Urinary bladder (tissue), 4 donors: Measurements from ENCODE around the gene TNS2. TPM values are rescaled to one million over a fixed set of nuclear protein-coding genes. Genes with fewer than 3 reads are reported as not detected.
"Not testable (repeated sequence)": the region's sequence is repeated elsewhere in the genome, so short reads cannot be mapped to it uniquely, and the experiment has no call there.

Source experiments
- DNase-seq: peaks from one replicate; pipeline ENCODE4 v3.0.0-alpha.2; 2015; ENCODE audit errors: extremely low spot score
- H3K27ac ChIP-seq: one replicate; pipeline ENCODE4 v1.5.1; 2013; ENCODE audit warnings: low read depth, mild to moderate bottlenecking, moderate library complexity
- H3K36me3 ChIP-seq: one replicate; pipeline ENCODE4 v1.6.1; 2013; ENCODE audit warnings: mild to moderate bottlenecking, moderate library complexity; ENCODE audit not compliant: insufficient read depth
- H3K4me1 ChIP-seq: one replicate; pipeline ENCODE4 v1.6.1; 2013; ENCODE audit warnings: mild to moderate bottlenecking, moderate library complexity; ENCODE audit not compliant: insufficient read depth
- H3K4me3 ChIP-seq: one replicate; pipeline ENCODE4 v1.5.1; 2013; ENCODE audit warnings: low read depth, low read length
- whole genome bisulfite sequencing: extraction: QIAGEN DNeasy Blood & Tissue Kit; methylation state at CpG from one replicate; pipeline ENCODE4 v1.1.7; 2013; 5-methylcytosine and 5-hydroxymethylcytosine counted together
- polyA plus RNA-seq: library from polyadenylated mRNA; stranded (reverse); fragments of 200-250 nt; gene quantifications from one replicate; pipeline ENCODE4 v1.2.3, GENCODE V29; 2013
- total RNA-seq: library from RNA; depleted of rRNA; stranded (reverse); fragments of >200 nt; gene quantifications from one replicate; pipeline ENCODE4 v1.2.3, GENCODE V29; 2014
- donor health status: healthy with polysubstance abuse.
- donor health status: healthy.

The TNS2 gene
- total and polyA plus RNA-seq, 2 donors: 57.9 to 178 TPM

DNA sequence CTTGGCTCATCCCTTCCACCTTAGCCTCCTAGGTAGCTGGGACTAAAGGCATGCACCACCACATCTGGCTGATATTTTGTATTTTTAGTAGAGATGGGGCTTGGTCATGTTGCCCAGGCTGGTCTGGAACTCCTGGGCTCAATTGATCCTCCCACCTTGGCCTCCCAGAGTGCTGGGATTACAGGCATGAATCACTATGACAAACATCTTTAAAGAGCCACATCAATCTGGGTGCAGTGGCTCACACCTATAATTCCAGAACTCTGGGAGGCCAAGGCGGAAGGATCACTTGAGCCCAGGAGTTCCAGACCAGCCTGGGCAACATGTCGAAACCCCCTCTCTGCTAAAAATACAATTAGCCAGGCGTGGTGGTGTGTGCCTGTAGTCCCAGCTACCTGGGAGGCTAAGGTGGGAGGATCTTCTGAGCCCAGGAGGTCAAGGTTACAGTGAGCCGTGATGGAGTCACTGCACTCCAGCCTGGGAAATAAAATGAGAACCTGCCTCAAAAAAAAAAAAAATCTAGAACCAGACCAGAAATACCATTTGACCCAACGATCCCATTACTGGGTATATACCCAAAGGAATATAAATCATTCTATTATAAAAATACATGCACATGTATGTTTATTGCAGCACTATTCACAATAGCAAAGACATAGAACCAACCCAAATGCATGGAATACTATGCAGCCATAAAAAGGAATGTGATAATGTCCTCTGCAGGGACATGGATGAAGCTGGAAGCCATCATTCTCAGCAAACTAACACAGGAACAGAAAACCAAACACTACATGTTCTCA is 45.1 kb downstream of the TNS2 start:
- not testable (repeated sequence) for H3K27ac ChIP-seq, DNase-seq, H3K4me3 ChIP-seq, H3K4me1 ChIP-seq, H3K36me3 ChIP-seq
- WGBS: 93% methylated on average over 5 of the region's 5 CpGs

DNA sequence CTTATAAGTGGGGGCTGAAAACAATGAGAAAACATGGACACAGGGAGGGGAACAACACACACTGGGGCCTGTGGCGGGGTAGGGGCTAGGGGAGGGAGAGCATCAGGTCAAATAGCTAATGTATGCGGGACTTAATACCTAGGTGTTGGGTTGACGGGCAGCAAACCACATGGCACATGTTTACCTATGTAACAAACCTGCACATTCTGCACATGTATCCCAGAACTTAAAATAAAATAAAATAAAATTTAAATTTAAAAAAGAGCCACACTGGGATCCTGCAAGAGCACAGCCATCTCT is 45.7 kb downstream of the TNS2 start:
- not testable (repeated sequence) for H3K27ac ChIP-seq, H3K4me1 ChIP-seq, DNase-seq, H3K4me3 ChIP-seq, H3K36me3 ChIP-seq
- 96% methylated on average over 3 of the region's 3 CpGs for WGBS

DNA sequence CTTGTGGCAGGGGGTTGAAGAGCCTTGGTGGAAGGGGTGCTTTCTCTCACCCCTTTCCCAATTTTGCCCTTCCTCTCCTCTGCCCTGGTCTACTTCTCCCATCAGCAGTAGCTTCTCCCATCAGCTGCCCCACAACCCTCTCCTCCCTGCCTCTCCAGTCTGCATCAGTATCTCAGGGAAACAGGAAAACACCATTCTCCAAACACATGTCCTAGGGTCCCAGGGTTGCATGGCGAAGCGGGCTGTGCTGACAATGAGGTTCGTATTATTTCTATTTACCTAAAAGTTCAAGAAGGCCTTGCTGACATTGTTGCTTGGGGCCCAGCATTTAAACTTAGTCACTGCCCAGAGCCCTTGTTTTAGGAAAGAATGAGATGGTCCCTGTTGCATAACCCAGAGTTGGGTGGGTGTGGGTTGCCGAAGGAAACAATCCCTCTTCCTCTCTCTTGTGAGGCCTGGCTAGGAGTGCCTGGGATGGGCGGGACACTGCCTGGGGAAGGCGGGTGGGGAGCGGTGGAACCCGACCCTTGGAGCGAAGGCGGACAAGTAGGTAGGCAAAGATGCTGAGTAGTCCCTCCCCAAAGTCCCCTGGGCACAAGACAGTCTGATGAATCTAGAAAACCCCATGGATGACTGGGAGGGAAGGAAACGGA is 46.4 kb downstream of the TNS2 start:
- no peaks in the 10 kb centered on the region for H3K4me1 ChIP-seq
- peak overlapping the region; percentile 48 for H3K27ac ChIP-seq
- no peak for DNase-seq
- peak overlapping the region; percentile 55 for H3K4me3 ChIP-seq
- H3K36me3 ChIP-seq: no peaks in the 10 kb centered on the region
- 42% methylated on average over 11 of the region's 11 CpGs for WGBS

DNA sequence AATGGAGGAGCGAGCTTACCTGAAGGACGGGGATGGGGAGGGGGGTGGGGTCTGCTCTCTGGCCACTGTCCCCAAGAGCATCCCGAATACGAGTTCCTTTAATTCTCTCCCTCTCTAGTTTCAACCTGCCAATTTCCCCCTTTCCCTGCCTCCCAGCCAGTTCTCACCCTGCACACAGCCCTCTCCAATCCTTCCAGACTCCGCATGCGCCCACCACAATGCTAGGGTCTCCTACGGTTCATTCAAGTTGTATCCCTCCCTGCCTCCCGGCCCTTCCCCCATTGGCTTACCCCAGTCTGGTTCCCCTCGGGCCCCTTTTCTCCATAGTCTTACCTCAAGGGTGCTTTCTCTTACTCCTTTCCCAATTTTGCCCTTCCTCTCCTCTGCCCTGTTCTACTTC is 46.9 kb downstream of the TNS2 start:
- Histone ChIP-seq H3K4me3 (peak overlapping the region; percentile 55), H3K27ac (peak overlapping the region; percentile 84), H3K36me3 (no peaks in the 10 kb centered on the region), H3K4me1 (no peaks in the 10 kb centered on the region)
- DNase-seq: no peak
- 36% methylated on average over 9 of the region's 9 CpGs for WGBS

DNA sequence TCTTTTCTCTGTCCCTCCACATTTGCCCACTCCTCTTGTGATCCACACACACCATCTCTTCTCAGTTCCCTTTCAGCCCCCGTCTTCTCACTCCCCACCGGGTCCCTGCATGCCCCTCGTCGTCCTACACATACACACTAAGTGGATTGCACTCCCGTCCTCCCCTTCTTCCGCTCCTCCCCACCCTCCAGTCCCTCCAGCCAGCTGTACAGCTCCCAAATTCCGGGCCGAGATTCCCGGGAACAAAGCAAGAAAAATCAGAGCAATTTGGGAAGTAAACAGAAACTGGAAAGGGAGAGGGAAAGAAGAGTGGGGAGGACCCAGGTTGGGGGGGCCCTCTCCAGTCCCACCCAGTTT is 47.3 kb downstream of the TNS2 start:
- Histone ChIP-seq H3K4me3 (peak overlapping the region; percentile 55), H3K36me3 (no peaks in the 10 kb centered on the region), H3K4me1 (no peaks in the 10 kb centered on the region), H3K27ac (peak overlapping the region; percentile 84)
- 2% methylated on average over 9 of the region's 9 CpGs for WGBS
- no peak for DNase-seq

DNA sequence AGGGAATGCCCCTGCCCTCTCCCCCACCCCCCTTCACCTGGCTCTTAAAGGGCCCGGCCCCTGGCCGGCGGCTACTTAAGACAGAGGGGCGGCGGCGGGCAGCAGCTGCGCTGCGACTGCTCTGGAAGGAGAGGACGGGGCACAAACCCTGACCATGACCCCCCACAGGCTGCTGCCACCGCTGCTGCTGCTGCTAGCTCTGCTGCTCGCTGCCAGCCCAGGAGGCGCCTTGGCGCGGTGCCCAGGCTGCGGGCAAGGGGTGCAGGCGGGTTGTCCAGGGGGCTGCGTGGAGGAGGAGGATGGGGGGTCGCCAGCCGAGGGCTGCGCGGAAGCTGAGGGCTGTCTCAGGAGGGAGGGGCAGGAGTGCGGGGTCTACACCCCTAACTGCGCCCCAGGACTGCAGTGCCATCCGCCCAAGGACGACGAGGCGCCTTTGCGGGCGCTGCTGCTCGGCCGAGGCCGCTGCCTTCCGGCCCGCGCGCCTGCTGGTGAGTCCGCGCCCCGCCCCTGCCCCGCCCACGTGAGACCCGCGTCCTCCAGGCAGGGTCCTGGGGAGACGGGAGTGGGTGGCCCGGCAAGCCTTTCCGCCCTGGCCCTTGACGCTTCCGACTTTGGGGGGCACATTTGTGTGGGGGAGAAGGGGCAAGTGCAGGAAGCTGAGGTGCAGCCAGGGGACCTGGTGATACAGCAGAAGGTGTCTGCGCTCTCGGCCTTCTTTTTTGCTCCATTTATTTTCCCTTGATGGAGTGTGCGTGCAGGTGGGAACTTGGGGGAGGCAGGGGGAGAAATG is 47.9 kb downstream of the TNS2 start, which contains the start of gene IGFBP6:
Gene IGFBP6, plus strand, starts transcription at position 104 of the 790 bp plus-strand sequence. Its CDS starts 51 bp downstream, at position 155.
- peak within 1 kb of the TSS; percentile 55 for H3K4me3 ChIP-seq
- WGBS: 2% methylated on average over 51 of the region's 51 CpGs
- H3K27ac ChIP-seq: peak within 1 kb of the TSS; percentile 84
- no peaks in the 10 kb centered on the region for H3K4me1 ChIP-seq
- no peaks in the 10 kb centered on the region for H3K36me3 ChIP-seq
- DNase-seq: no peak

DNA sequence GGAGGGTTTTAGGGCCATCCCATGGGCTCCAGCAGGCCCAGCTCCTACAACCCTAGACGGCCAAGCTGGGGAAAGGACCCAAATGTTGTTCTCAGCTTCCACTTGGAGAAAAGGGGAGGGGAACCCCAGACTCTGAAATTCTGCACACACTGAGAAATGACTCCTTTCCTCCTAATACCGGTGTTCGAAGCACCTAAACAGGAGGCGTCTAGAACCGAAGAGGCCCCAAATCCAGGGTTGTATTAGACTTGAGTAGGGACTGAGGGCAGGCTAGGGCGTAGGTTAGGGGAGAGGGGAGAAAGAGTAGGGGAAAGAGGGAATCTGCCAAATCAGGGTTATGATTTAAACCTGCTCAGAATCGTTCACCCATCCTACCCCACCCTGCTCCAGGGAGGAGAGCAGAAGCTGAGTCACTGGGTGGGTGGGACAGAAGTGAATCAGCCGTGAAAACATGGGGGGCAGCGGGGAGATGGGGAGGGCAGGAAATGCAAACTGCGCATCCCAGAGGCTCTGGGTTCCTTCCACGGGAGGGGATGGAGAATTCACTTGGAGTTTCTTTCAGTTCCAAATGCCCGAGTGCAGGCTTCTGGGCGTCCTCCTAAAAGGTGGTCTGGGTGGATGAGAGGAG is 48.6 kb downstream of the TNS2 start:
- no peak for DNase-seq
- Histone ChIP-seq H3K4me3 (peak overlapping the region; percentile 55), H3K27ac (peak overlapping the region; percentile 84), H3K36me3 (no peaks in the 10 kb centered on the region), H3K4me1 (no peaks in the 10 kb centered on the region)
- WGBS: 38% methylated on average over 13 of the region's 13 CpGs

DNA sequence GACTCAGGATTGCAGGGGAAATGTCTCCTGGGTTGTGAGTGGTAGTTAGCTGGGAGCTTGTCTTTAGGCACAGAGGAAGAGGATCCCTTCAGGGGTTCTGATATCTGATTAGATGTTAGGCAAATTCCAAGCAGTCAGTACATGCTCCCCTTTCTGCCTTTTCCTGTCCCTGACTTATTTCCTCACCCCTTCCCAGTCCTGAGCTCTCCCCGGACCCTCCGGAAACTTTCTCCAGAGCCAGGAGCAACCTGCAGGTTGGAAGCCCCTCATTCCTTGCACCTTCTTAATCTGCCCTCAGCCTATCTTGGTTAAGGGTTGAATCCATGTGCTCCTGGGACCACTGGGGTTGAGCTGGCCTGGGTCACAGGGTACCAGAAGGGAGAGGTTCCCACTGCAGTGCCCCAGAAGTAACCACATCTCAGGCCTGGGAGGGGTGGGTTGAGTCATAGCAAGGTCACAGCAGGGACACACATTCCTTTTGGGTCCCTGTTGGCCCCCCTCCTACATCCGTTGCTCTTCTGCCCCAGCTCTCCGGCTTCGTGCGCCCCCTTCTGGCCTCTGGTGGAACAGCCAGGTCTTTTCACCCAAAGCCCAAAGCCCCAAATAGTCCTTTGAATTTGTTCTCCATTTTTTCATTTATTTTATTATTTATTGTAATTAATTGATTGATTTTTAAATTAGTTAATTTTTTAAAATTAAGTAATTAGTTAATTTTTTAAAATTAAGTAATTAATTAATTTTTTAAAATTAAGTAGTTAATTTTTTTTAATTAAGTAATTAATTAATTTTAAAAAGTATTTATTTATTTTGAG is 49.4 kb downstream of the TNS2 start:
- 15% methylated on average over 6 of the region's 6 CpGs for WGBS
- DNase-seq: peak; percentile 76

DNA sequence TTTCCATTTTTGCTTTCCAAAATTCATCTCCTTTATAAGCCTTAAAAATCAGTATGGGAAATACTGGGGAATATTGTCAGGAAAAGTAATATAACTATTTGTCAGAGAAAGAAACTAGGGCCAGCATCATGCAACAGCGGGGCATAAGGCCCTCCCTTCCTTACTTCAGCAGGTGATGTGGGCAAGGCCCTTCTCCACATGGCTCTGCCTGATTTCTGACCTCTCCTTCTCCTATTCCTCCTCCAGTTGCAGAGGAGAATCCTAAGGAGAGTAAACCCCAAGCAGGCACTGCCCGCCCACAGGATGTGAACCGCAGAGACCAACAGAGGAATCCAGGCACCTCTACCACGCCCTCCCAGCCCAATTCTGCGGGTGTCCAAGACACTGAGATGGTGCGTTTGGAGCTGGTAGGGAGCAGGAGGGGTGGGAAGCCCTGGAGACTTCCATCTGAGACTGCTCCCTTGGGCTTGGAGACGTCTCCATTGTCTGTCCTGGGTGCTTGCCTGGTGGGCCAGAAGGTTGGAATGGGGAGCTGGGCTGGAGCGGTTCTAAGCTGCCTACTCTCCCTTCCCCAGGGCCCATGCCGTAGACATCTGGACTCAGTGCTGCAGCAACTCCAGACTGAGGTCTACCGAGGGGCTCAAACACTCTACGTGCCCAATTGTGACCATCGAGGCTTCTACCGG is 50.7 kb downstream of the TNS2 start:
- H3K27ac ChIP-seq: no peak overlapping the region
- no peak overlapping the region for H3K4me3 ChIP-seq
- H3K36me3 ChIP-seq: no peaks in the 10 kb centered on the region
- DNase-seq: no peak
- no peaks in the 10 kb centered on the region for H3K4me1 ChIP-seq
- WGBS: 88% methylated on average over 13 of the region's 13 CpGs

More for the DNA sequence above, 49.4 kb downstream of the TNS2 start:
- peak overlapping the region; percentile 5 for H3K4me3 ChIP-seq
- no peaks in the 10 kb centered on the region for H3K4me1 ChIP-seq
- no peaks in the 10 kb centered on the region for H3K36me3 ChIP-seq
- H3K27ac ChIP-seq: peak overlapping the region; percentile 69

DNA sequence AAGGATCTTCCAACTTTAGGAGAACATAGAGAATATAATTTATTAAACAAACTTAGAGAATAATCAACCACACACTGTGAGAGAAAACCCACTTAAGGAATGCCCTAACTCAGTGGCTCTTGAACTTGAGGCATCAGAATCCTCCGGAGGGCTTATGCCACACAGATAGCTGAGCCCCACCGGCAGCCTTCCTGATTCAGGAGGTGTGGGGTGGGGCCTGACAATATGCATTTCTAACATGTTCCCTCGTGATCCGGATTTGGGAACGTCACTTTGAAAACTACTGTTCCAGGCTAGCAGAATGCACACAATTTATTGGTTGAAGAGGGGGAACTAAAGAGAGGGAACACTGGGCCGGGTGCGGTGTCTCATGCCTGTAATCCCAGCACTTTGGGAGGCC is 51.4 kb downstream of the TNS2 start:
- no peaks in the 10 kb centered on the region for H3K4me1 ChIP-seq
- H3K27ac ChIP-seq: no peak overlapping the region
- 85% methylated on average over 7 of the region's 7 CpGs for WGBS
- H3K36me3 ChIP-seq: no peaks in the 10 kb centered on the region
- H3K4me3 ChIP-seq: no peak overlapping the region
- DNase-seq: no peak

DNA sequence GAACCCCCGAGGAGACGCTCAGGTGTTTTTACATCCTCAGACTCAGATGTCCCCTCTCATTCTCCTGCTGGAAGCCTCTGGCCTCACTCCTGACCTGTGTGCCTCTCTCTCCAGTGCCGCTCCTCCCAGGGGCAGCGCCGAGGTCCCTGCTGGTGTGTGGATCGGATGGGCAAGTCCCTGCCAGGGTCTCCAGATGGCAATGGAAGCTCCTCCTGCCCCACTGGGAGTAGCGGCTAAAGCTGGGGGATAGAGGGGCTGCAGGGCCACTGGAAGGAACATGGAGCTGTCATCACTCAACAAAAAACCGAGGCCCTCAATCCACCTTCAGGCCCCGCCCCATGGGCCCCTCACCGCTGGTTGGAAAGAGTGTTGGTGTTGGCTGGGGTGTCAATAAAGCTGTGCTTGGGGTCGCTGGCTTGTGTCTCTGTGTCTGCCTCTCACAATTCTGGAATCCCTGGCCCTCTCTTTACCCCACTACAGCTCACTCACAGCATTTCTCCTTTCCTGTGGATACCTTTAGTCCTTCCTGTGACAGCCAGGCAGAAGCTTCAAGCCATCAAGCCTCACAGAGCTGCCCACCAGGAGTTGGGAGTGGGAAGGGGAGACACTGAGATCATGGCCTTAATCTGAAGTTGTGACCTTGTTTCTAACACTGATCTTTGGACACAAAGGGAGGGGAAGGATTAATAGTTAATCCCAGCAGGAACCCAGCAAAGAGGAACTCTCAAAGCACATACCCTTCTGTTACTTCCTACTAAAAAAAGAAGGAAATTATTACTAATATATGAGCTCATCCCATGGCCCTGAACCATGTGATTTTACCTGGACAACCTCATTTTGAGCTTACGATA is 52.3 kb downstream of the TNS2 start:
- no peak overlapping the region for H3K4me3 ChIP-seq
- H3K4me1 ChIP-seq: no peaks in the 10 kb centered on the region
- WGBS: 88% methylated on average over 12 of the region's 12 CpGs
- no peak for DNase-seq
- H3K27ac ChIP-seq: no peak overlapping the region
- H3K36me3 ChIP-seq: no peaks in the 10 kb centered on the region
